HepG2 (cell line): ENCODE data around the gene MTSS2. TPM values are rescaled to one million over a fixed set of nuclear protein-coding genes. Genes with fewer than 3 reads are reported as not detected.
A peak's percentile ranks its signal among the peaks of the same experiment; 100 is the strongest.

Source experiments
- ATAC-seq: fragments of 200-7000 bp; cut with Tn5 transposase; 3 replicates; pipeline ENCODE4 v1.9.1; 2020; ENCODE audit warnings: mild to moderate bottlenecking, moderate library complexity
- BruUV-seq: library from RNA; stranded (reverse); fragments of 400-500 nt; replicated peaks from 2 replicates; lab custom pipeline; 2021; lab: Mats Ljungman, UMichigan
- CTCF ChIA-PET: fragments of 300-600 bp; formaldehyde crosslinking; extraction: SDS; loops from one replicate; lab custom pipeline; 2021; ENCODE audit warnings: low total read pairs, inconsistent platforms, low intra/inter-chr PET ratio; lab: Yijun Ruan, JAX
- POLR2A ChIA-PET: fragments of 350-600 bp; sonication (Branson Sonifier 250); formaldehyde crosslinking; loops from one replicate; lab custom pipeline; 2020; ENCODE audit warnings: antibody characterized with exemption, inconsistent platforms; lab: Yijun Ruan, JAX
- DNase-seq: peaks from one replicate; pipeline ENCODE4 v3.0.0-alpha.2; 2015; ENCODE audit warnings: low spot score
- FAIRE-seq: peaks from 3 replicates; lab custom pipeline; 2011; peaks lifted over from hg19 to GRCh38; lab: Jason Lieb, UNC
- H2AFZ ChIP-seq: one replicate; pipeline ENCODE4 v1.6.1; 2011; ENCODE audit warnings: low read length, inconsistent platforms
- H3K27ac ChIP-seq: fragments of 300-600 bp; 3 replicates; pipeline ENCODE4 v1.8.0; 2011; ENCODE audit warnings: mixed run types, mild to moderate bottlenecking, mixed read lengths, low read length, inconsistent platforms; ENCODE audit not compliant: insufficient read depth; ENCODE audit errors: extremely low read length
- H3K27me3 ChIP-seq, 2 experiments: fragments of 200-600 bp in 1 of 2; 2 replicates in 1 of 2; 3 replicates in 1 of 2; pipeline versions ENCODE4 v1.6.0 to v1.8.0; 2011; ENCODE audit warnings: low read length in 2 of 2, mild to moderate bottlenecking in 2 of 2, moderate library complexity in 2 of 2, inconsistent platforms in 1 of 2; ENCODE audit not compliant: insufficient read depth in 2 of 2, control insufficient read depth in 1 of 2
- H3K36me3 ChIP-seq, 2 experiments: fragments of 200-600 bp in 1 of 2; replicated peaks in 1 of 2; 2 replicates in 1 of 2; 3 replicates in 1 of 2; pipeline versions ENCODE4 v1.5.1 to v1.8.0; 2011; ENCODE audit warnings: low read length in 2 of 2, inconsistent platforms in 1 of 2; ENCODE audit not compliant: insufficient read depth in 2 of 2, control insufficient read depth in 1 of 2
- H3K4me1 ChIP-seq: 2 replicates; pipeline ENCODE4 v1.5.1; 2012; ENCODE audit warnings: low read length, inconsistent platforms; ENCODE audit not compliant: insufficient read depth
- H3K4me2 ChIP-seq: 2 replicates; pipeline ENCODE4 v1.6.0; 2011; ENCODE audit warnings: low read depth, low read length, inconsistent platforms
- H3K4me3 ChIP-seq, 3 experiments: fragments of 200-600 bp in 1 of 3; sonication (generic), shearing (Covaris generic) in 1 of 3; replicated peaks in 1 of 3; 2 replicates each; pipeline ENCODE4 v1.5.1; 2011 to 2016; ENCODE audit warnings: low read length in 3 of 3, inconsistent platforms in 2 of 3, low read depth in 2 of 3, mild to moderate bottlenecking in 2 of 3, control low read depth in 1 of 3, mixed read lengths in 1 of 3; ENCODE audit not compliant: insufficient read depth in 1 of 3
- H3K79me2 ChIP-seq: one replicate; pipeline ENCODE4 v1.6.1; 2011; ENCODE audit warnings: low read length, inconsistent platforms; ENCODE audit not compliant: insufficient read depth
- H3K9ac ChIP-seq: 2 replicates; pipeline ENCODE4 v1.6.0; 2011; ENCODE audit warnings: mild to moderate bottlenecking, low read depth, low read length, inconsistent platforms; ENCODE audit not compliant: insufficient read depth
- H3K9me3 ChIP-seq: 2 replicates; pipeline ENCODE4 v1.5.1; 2012; ENCODE audit warnings: mild to moderate bottlenecking, low read length
- H4K20me1 ChIP-seq: 2 replicates; pipeline ENCODE4 v1.6.0; 2011; ENCODE audit warnings: inconsistent platforms, mild to moderate bottlenecking, low read length, moderate library complexity; ENCODE audit not compliant: insufficient read depth
- ATF7-NPFF ChIP-seq: sonication (generic); formaldehyde crosslinking; IDR thresholded peaks from 2 replicates; pipeline ENCODE4 v1.8.1; 2023; ENCODE audit warnings: mild to moderate bottlenecking, low read depth, missing genetic modification reagents, moderate library complexity
- MTF2 ChIP-seq: sonication (generic); formaldehyde crosslinking; IDR thresholded peaks from 2 replicates; pipeline ENCODE4 v1.5.0; 2020; ENCODE audit warnings: missing genetic modification reagents, borderline replicate concordance
- NBN ChIP-seq: fragments of 450-650 bp; conservative IDR thresholded peaks from 2 replicates; pipeline ENCODE4 v1.6.1; 2017
- NFIC ChIP-seq: IDR thresholded peaks from 2 replicates; pipeline ENCODE4 v1.6.1; 2012; ENCODE audit warnings: mild to moderate bottlenecking, low read length, inconsistent platforms
- NR2C2 ChIP-seq: sonication (generic); formaldehyde crosslinking; IDR thresholded peaks from 2 replicates; pipeline ENCODE4 v1.4.0; 2020; ENCODE audit warnings: missing genetic modification reagents, mild to moderate bottlenecking, moderate library complexity, borderline replicate concordance
- SKI ChIP-seq: fragments of 450-650 bp; IDR thresholded peaks from one replicate; pipeline ENCODE4 v1.6.1; 2018; ENCODE audit warnings: mild to moderate bottlenecking; ENCODE audit not compliant: partially characterized antibody
- SMARCE1 ChIP-seq: fragments of 450-650 bp; IDR thresholded peaks from 2 replicates; pipeline ENCODE4 v1.6.1; 2017; ENCODE audit warnings: borderline replicate concordance
- U2AF1 ChIP-seq: fragments of 200-400 bp; formaldehyde crosslinking; optimal IDR thresholded peaks from 2 replicates; pipeline ENCODE3; 2017; ENCODE audit warnings: mild to moderate bottlenecking, low read depth, low read length
- ZNF136 ChIP-seq: sonication (generic); formaldehyde crosslinking; IDR thresholded peaks from 2 replicates; pipeline ENCODE4 v1.8.1; 2022; ENCODE audit warnings: low read depth, mild to moderate bottlenecking, moderate library complexity, missing genetic modification reagents
- ZNF572 ChIP-seq: sonication (generic); formaldehyde crosslinking; IDR thresholded peaks from 2 replicates; pipeline ENCODE4 v1.5.1; 2020; ENCODE audit warnings: mild to moderate bottlenecking, missing genetic modification reagents
- WGBS: methylation state at CpG from one replicate; pipeline ENCODE4 v1.1.6; 2017; ENCODE audit warnings: low lambda C conversion rate; 5-methylcytosine and 5-hydroxymethylcytosine counted together
- in situ Hi-C: cut with HindIII; loops from 2 replicates; pipeline ENCODE4 v1.10.0; 2017; ENCODE audit warnings: low pct_unique_long_range_greater_than_20kb; ENCODE audit not compliant: extremely low pct_ligation_motif_present
- intact Hi-C: fragments of 100-400 bp; cut with micrococcal nuclease; formaldehyde crosslinking; loops from one replicate; pipeline ENCODE4 v1.10.0; 2022; ENCODE audit not compliant: unreplicated experiment
- polyA plus RNA-seq, 8 experiments: library from polyadenylated mRNA; depleted of rRNA in 3 of 8; stranded (reverse) in 7 of 8; unstranded in 1 of 8; fragments of >200 nt; fragmentation: Illumina TruSeq in 4 of 8; extraction: Trizol in 4 of 8; gene quantifications; 2 replicates each; pipeline versions ENCODE4 v1.2.1 to v1.2.3, GENCODE V29; 2011 to 2016; ENCODE audit warnings: low read depth in 4 of 8, missing spikeins in 1 of 8, mixed read lengths in 1 of 8; ENCODE audit not compliant: insufficient read depth in 1 of 8
- total RNA-seq, 5 experiments: library from RNA; depleted of rRNA; stranded (reverse); fragments of >200 nt; fragmentation: Illumina TruSeq; extraction: Trizol; gene quantifications; 2 replicates each; pipeline ENCODE4 v1.2.3, GENCODE V29; 2016; ENCODE audit warnings: low read depth in 1 of 5
- TF ChIP-seq, protein P1 (sequence below): sonication (generic); formaldehyde crosslinking; IDR thresholded peaks from 2 replicates; pipeline ENCODE4 v1.5.0; 2020; ENCODE audit warnings: mild to moderate bottlenecking, missing genetic modification reagents, borderline replicate concordance
- TF ChIP-seq, protein P2 (sequence below): sonication (generic); formaldehyde crosslinking; IDR thresholded peaks from 2 replicates; pipeline ENCODE4 v1.9.0; 2021; ENCODE audit warnings: missing genetic modification reagents, borderline replicate concordance
- TF ChIP-seq, protein P3 (sequence below): sonication (generic); formaldehyde crosslinking; IDR thresholded peaks from 2 replicates; pipeline ENCODE4 v1.4.0; 2020; ENCODE audit warnings: missing genetic modification reagents, mild to moderate bottlenecking, borderline replicate concordance

Gene MTSS2
- total and polyA plus RNA-seq, 2 of the 13 experiments (the other 11 are each of a cell fraction or from before 2014, with no cell fraction given), result 132 to 242 TPM

DNA sequence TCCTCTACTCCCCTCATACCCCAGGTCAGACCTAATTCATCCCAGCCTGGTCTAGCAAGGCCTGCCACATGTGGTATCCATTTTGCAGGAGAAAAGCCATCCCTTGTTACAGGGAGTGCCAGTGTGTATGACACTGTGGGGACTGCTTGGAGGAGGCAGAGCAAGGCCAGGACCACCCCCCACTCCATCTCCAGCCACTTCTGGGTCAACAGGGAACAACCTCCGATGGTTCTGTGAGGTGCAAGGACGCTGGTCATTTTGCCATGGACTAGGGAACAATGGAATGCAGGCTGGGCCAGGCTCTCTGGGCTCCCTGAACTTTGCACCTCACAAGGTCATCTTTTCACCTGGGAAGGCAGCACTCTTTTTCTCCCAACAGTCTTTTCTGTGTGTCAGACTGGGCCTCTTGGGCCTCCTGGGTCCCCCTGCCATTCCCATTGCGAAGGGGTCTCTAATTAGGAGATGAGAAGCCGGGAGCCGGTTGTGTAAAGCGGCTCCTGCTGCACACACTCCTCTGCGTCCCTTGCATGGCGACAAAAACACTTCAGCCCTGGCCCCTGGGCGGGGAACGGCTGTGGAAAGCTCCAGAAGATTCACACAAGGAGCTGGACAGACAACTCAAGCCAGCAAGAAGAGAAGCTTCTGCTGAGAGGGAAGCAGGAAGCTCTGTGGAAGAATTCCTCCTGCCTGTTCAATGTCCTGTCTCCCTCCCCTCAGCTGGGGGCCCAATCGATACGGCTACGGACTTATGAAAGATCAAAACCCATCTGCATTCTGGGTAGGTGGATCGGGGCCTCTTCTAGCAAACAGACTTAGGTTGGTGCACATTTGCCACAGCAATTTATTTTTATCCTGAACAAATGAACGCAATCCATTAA is 38.5 kb upstream of the MTSS2 start (continued):
- TF ChIP-seq, protein P1, sequence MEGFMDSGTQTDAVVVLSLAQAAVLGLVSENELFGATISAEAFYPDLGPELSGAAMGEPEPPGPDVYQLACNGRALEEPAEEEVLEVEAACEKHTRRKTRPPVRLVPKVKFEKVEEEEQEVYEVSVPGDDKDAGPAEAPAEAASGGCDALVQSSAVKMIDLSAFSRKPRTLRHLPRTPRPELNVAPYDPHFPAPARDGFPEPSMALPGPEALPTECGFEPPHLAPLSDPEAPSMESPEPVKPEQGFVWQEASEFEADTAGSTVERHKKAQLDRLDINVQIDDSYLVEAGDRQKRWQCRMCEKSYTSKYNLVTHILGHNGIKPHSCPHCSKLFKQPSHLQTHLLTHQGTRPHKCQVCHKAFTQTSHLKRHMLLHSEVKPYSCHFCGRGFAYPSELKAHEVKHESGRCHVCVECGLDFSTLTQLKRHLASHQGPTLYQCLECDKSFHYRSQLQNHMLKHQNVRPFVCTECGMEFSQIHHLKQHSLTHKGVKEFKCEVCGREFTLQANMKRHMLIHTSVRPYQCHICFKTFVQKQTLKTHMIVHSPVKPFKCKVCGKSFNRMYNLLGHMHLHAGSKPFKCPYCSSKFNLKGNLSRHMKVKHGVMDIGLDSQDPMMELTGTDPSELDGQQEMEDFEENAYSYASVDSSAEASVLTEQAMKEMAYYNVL, result peak; percentile 88
- no peak for TF ChIP-seq SMARCE1
- TF ChIP-seq, all 625 proteins: peak for 298

DNA sequence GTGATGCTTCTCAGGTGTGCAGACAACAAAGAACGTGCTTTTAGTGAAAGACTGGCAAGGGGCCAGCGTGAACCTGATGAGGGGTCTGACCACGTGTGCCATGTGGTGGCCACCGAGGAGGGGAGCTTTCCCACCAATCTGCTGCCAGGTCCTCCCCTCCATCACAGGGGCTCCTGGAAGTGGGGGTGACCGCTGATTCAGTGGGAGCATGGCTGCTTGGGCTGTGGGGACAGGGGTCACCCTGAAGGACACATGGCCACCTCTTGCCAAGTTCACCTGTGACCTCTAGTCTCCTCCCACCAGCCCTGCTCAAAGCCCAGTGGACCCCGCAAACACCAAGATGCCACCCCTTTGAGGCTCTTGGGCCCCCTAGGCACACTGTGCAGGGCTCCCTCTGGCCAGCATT is 37.9 kb upstream of the MTSS2 start:
- Histone ChIP-seq H3K27ac (peak overlapping the region; percentile 99), H3K9ac (peak overlapping the region; percentile 98), H3K27me3 (no peaks in the 10 kb centered on the region), H3K4me1 (peaks cover 45% of the 10 kb centered on the region), H4K20me1 (no peaks in the 10 kb centered on the region), H3K9me3 (no peaks in the 10 kb centered on the region), H3K4me3 (peak overlapping the region in 1 of 3 experiments; percentile 73; a peak in 2 of 6 replicates), H2AFZ (no peak overlapping the region), H3K79me2 (peaks cover 11% of the 10 kb centered on the region), H3K36me3 (peaks cover 11 to 17% of the 10 kb centered on the region in 2 experiments; a peak in 4 of 5 replicates), H3K4me2 (peak overlapping the region; percentile 90)
- ChIA-PET POLR2A (interaction anchor here (1.0 to 10.2 kb wide), 7 partner anchors 8 to 69 kb away, joined by 4 to 536 read pairs (median 52); partner anchors contain the start of gene MTSS2), CTCF (no interaction called here)
- intact Hi-C loops (loop anchor here (2.0 kb wide), 1 partner anchor 23 kb away; no protein-coding TSS in a partner anchor), in situ Hi-C loops (no loop called here)
- 92% methylated on average over 6 of the region's 6 CpGs for WGBS
- FAIRE-seq (no peak), ATAC-seq (no peak), DNase-seq (no peak)
- BruUV-seq, result no TSS peak
- TF ChIP-seq NFIC (no peak), ZNF572 (CRISPR knock-in tag) (0 out of 2 replicates have a peak, but pooled peaks have one; percentile 40), ATF7-NPFF (CRISPR knock-in tag) (0 out of 2 replicates have a peak, but pooled peaks have one; percentile 53), MTF2 (CRISPR knock-in tag) (no peak), U2AF1 (no peak), ZNF136 (CRISPR knock-in tag) (peak; percentile 74; the same call in 1 of the 2 replicates), NR2C2 (CRISPR knock-in tag) (peak; percentile 68; the same call in 1 of the 2 replicates), SKI (no peak), NBN (no peak)
- TF ChIP-seq, protein P2, sequence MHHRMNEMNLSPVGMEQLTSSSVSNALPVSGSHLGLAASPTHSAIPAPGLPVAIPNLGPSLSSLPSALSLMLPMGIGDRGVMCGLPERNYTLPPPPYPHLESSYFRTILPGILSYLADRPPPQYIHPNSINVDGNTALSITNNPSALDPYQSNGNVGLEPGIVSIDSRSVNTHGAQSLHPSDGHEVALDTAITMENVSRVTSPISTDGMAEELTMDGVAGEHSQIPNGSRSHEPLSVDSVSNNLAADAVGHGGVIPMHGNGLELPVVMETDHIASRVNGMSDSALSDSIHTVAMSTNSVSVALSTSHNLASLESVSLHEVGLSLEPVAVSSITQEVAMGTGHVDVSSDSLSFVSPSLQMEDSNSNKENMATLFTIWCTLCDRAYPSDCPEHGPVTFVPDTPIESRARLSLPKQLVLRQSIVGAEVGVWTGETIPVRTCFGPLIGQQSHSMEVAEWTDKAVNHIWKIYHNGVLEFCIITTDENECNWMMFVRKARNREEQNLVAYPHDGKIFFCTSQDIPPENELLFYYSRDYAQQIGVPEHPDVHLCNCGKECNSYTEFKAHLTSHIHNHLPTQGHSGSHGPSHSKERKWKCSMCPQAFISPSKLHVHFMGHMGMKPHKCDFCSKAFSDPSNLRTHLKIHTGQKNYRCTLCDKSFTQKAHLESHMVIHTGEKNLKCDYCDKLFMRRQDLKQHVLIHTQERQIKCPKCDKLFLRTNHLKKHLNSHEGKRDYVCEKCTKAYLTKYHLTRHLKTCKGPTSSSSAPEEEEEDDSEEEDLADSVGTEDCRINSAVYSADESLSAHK, result no peak
- TF ChIP-seq, protein P3, sequence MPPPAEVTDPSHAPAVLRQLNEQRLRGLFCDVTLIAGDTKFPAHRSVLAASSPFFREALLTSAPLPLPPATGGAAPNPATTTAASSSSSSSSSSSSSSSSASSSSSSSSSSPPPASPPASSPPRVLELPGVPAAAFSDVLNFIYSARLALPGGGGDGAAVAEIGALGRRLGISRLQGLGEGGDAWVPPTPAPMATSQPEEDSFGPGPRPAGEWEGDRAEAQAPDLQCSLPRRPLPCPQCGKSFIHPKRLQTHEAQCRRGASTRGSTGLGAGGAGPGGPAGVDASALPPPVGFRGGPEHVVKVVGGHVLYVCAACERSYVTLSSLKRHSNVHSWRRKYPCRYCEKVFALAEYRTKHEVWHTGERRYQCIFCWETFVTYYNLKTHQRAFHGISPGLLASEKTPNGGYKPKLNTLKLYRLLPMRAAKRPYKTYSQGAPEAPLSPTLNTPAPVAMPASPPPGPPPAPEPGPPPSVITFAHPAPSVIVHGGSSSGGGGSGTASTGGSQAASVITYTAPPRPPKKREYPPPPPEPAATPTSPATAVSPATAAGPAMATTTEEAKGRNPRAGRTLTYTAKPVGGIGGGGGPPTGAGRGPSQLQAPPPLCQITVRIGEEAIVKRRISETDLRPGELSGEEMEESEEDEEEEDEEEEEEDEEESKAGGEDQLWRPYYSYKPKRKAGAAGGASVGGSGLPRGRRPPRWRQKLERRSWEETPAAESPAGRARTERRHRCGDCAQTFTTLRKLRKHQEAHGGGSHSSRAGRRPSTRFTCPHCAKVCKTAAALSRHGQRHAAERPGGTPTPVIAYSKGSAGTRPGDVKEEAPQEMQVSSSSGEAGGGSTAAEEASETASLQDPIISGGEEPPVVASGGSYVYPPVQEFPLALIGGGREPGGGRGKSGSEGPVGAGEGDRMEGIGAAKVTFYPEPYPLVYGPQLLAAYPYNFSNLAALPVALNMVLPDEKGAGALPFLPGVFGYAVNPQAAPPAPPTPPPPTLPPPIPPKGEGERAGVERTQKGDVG, result 0 out of 2 replicates have a peak, but pooled peaks have one; percentile 80
